ENCODE data around the gene TM2D1. TPM values are rescaled to one million over a fixed set of nuclear protein-coding genes. Genes with fewer than 3 reads are reported as not detected.

Gene TM2D1
- 37.5 and 87.6 TPM in 2 replicates for total RNA-seq

GRCh38 chr1:61724813-61725694 lies at the start of gene TM2D1:
Gene TM2D1, minus strand, starts transcription at chr1:61725141. Its CDS starts 21 bp downstream, at chr1:61725120.

GRCh38 chr1:61741711-61742619 lies 17.0 kb upstream of the TM2D1 start, which contains the start of gene PATJ:
Gene PATJ, plus strand, starts transcription at chr1:61742480. Its CDS starts 20,413 bp downstream, at chr1:61762893.

Other genes starting within 250 kb of the TM2D1 start
- 5.1 and 12.7 TPM in 2 replicates for gene PATJ, start 17.3 kb upstream of the TM2D1 start, total RNA-seq

All from mesangial cell (primary cell).